Measurements from ENCODE around the gene IQCK. TPM values are rescaled to one million over a fixed set of nuclear protein-coding genes. Genes with fewer than 3 reads are reported as not detected.
A peak's percentile ranks its signal among the peaks of the same experiment; 100 is the strongest.

IQCK gene
- total and polyA plus RNA-seq, 10 donors: 3.6 to 19.9 (median 7.4) TPM

DNA sequence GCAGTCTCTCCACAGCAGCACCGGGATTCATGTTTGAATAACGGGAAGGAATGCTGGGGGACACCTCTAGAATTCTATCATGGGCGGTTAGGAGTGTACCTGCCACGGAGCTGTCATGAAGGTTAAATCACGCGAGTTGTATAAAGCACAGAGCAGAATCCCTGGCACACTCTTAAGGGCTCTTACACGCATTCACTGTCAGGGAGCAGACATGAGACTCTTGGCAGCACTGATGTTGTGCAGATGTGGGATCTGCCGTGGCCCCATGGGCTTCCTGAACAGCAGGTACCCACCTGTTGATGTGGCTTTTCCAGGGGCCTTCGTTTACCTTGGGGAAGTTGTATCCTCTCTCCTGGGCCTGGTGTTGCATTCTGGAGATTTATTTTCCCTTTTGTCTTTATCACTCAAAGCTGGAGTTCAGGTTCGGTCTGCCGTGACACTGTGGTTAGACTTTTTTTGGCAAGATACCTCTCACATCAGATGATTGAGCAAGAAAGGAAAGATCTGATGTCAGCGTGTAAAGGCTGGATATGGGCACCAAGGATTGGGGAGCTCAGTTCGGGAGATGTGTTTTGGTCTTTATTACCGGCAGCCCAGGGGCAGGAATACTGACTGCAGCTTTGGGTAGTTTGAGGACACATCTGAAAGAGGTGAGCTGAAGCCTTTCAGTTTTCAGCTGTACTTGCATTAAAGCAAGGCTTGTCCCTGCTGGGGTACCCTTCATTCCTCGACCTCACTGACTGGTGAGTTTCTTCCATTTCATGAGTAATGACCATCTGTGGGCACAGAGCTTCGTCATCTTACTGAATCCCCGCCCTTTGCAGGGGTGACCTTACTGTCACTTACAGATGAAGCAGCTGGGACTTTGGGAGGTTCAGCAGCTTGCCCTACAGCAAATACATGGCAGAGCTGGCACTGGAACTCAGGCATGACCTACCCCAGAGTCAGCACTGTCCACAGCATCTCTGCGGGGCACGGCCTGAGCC is 19.3 kb upstream of the IQCK start:
- Histone ChIP-seq H3K27ac (peak overlapping the region in 6 of 8 donors; percentile 46 to 74 (median 69)), H3K4me1 (peaks cover 27 to 38% (median 31%) of the 10 kb centered on the region in 6 donors), H3K36me3 (peaks cover 0 to 82% (median 44%) of the 10 kb centered on the region in 6 donors), H3K27me3 (replicated peaks in 1 of 7) (no peaks in the 10 kb centered on the region), H3K9me3 (no peaks in the 10 kb centered on the region), H3K4me3 (no peak overlapping the region)
- DNase-seq: no peak
- intact Hi-C loops (cut with DNase I; ENCODE audit: low total_unique reads): no loop called here
- TF ChIP-seq POLR2AphosphoS5 (IDR thresholded peaks at IDR 0.05): no peak
- TF ChIP-seq, protein P1, sequence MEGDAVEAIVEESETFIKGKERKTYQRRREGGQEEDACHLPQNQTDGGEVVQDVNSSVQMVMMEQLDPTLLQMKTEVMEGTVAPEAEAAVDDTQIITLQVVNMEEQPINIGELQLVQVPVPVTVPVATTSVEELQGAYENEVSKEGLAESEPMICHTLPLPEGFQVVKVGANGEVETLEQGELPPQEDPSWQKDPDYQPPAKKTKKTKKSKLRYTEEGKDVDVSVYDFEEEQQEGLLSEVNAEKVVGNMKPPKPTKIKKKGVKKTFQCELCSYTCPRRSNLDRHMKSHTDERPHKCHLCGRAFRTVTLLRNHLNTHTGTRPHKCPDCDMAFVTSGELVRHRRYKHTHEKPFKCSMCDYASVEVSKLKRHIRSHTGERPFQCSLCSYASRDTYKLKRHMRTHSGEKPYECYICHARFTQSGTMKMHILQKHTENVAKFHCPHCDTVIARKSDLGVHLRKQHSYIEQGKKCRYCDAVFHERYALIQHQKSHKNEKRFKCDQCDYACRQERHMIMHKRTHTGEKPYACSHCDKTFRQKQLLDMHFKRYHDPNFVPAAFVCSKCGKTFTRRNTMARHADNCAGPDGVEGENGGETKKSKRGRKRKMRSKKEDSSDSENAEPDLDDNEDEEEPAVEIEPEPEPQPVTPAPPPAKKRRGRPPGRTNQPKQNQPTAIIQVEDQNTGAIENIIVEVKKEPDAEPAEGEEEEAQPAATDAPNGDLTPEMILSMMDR (IDR thresholded peaks at IDR 0.05 in 8 of 11, conservative IDR thresholded peaks at IDR 0.05 in 3 of 11): no peak
- no peak for TF ChIP-seq POLR2A (IDR thresholded peaks at IDR 0.05)
- 85 to 91% (median 89%) methylated on average over 19 of the region's 19 CpGs for WGBS, 5 donors

DNA sequence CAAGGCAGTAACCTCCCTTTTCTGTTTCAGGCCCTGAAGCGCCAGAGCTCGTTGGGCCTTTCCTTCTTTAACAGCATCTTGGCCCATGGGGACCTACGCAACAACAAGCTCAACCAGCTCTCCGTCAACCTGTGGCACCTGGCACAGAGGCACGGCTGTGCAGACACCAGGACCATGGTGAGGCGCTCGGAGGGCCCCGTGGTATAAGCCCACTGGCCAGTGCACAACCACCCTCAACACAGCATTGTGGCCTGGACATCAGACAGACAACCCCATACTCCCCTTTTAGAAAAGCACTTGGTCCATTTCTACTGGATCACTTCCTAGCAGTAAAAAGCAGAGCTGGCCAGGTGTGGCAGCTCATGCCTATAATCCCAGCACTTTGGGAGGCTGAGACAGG is 18.6 kb upstream of the IQCK start:
- no peaks in the 10 kb centered on the region for H3K9me3 ChIP-seq
- TF ChIP-seq POLR2AphosphoS5 (IDR thresholded peaks at IDR 0.05) (no peak), POLR2A (IDR thresholded peaks at IDR 0.05) (no peak)
- TF ChIP-seq, protein P1 (IDR thresholded peaks at IDR 0.05 in 8 of 11, conservative IDR thresholded peaks at IDR 0.05 in 3 of 11): no peak
- peaks cover 27 to 38% (median 31%) of the 10 kb centered on the region in 6 donors for H3K4me1 ChIP-seq
- intact Hi-C loops (cut with DNase I; ENCODE audit: low total_unique reads): no loop called here
- H3K27me3 ChIP-seq (replicated peaks in 1 of 7): no peaks in the 10 kb centered on the region
- WGBS, 5 donors: 95 to 100% (median 98%) methylated on average over 7 to 8 of the region's 8 CpGs
- H3K4me3 ChIP-seq: no peak overlapping the region
- H3K27ac ChIP-seq: no peak overlapping the region
- DNase-seq: peak; percentile 35
- H3K36me3 ChIP-seq: peaks cover 0 to 82% (median 43%) of the 10 kb centered on the region in 6 donors

DNA sequence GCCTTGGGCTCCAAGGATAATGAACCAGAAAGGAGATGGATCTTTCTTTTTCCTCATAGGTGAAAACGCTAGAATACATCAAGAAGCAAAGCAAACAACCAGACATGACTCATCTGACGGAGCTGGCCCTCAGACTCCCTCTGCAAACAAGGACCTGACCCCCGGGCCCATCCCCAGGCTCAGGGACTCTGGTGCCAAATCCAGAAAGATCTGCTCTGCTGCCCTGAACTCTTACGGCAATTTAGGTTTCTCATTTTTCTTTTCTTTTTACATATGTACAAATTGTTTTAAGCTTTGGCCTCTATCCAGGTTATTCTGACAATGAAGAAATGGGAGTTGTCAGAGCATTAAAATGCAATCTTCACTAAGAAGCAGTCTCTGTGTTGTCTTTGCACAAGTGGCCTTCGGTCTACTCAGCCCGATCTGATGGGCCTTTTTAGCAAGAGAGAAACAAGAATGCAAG is 17.7 kb upstream of the IQCK start:
- Histone ChIP-seq H3K36me3 (peaks cover 0 to 85% (median 51%) of the 10 kb centered on the region in 6 donors), H3K27me3 (replicated peaks in 1 of 7) (no peaks in the 10 kb centered on the region), H3K9me3 (no peaks in the 10 kb centered on the region), H3K4me3 (no peak overlapping the region), H3K4me1 (peaks cover 27 to 36% (median 29%) of the 10 kb centered on the region in 6 donors), H3K27ac (no peak overlapping the region)
- TF ChIP-seq, protein P1 (IDR thresholded peaks at IDR 0.05 in 8 of 11, conservative IDR thresholded peaks at IDR 0.05 in 3 of 11): no peak
- TF ChIP-seq POLR2AphosphoS5 (IDR thresholded peaks at IDR 0.05): no peak
- TF ChIP-seq POLR2A (IDR thresholded peaks at IDR 0.05): no peak
- intact Hi-C loops (cut with DNase I; ENCODE audit: low total_unique reads): no loop called here
- WGBS, 5 donors: 84 to 92% (median 87%) methylated on average over 6 of the region's 6 CpGs
- DNase-seq: peak; percentile 28

DNA sequence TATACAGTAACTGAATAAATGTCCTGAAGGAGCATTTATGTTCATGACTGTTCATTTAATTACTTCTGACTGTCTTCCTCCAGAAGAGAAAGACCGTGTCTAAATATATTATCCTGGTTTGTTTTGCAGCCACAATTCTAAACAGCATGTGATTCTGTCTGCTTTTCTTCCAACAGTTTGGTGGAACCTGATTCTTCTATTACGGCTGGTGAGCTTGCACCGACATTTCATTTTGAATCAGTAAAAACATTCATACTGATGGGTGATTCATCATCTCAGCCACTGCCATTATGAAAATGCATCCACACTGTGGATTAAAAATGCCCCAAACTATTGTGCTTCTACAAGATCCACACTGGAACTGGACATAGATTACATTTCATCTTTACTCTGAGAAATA is 17.0 kb upstream of the IQCK start:
- Histone ChIP-seq H3K9me3 (no peaks in the 10 kb centered on the region), H3K27me3 (replicated peaks in 1 of 7) (no peaks in the 10 kb centered on the region), H3K4me1 (peaks cover 20 to 30% (median 22%) of the 10 kb centered on the region in 6 donors), H3K4me3 (no peak overlapping the region), H3K27ac (no peak overlapping the region), H3K36me3 (peaks cover 0 to 92% (median 56%) of the 10 kb centered on the region in 6 donors)
- TF ChIP-seq, protein P1 (IDR thresholded peaks at IDR 0.05 in 8 of 11, conservative IDR thresholded peaks at IDR 0.05 in 3 of 11): no peak
- TF ChIP-seq POLR2AphosphoS5 (IDR thresholded peaks at IDR 0.05) (no peak), POLR2A (IDR thresholded peaks at IDR 0.05) (no peak)
- intact Hi-C loops (cut with DNase I; ENCODE audit: low total_unique reads): no loop called here
- DNase-seq: no peak
- WGBS, 5 donors: 91 to 97% (median 94%) methylated on average over 3 of the region's 3 CpGs
